Measurements from ENCODE around the gene IL10RA.

DNA sequence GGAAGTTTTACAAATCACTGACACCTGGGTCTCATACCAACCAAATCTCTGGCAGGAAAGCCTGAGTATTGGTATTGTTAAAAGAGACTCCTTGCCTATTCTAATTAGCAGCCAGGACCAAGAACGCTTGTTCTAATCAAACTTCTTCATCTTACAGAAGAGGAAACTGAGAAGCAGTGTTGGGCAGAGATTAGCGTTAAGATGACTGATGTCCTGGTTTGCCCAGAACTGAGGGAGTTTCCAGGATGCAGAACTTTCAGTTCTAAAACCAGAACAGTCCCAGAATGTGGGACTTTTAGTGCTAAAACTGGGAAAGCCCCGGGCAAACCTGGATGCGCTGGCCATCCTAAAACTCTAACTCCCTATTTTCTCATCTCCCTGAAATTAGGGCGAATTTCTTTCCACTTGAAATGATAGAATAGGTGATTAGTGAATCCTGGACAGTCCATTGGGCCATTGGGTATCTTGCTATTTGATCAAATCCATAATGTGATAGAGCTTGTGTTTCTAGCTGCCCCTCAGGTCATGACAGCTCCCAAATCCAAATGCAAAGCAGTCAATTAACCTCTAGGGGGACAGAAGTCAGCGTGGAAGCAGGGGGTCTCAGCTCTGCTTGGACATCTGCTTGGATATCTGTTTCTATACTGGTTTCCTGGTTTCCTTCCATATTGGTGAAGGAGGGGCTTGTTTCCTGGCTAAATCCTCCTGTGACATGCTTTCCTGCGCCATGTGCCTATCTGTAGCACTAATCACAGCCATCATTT, 41.0 kb upstream of the IL10RA start:
- TF ChIP-seq, protein P1, sequence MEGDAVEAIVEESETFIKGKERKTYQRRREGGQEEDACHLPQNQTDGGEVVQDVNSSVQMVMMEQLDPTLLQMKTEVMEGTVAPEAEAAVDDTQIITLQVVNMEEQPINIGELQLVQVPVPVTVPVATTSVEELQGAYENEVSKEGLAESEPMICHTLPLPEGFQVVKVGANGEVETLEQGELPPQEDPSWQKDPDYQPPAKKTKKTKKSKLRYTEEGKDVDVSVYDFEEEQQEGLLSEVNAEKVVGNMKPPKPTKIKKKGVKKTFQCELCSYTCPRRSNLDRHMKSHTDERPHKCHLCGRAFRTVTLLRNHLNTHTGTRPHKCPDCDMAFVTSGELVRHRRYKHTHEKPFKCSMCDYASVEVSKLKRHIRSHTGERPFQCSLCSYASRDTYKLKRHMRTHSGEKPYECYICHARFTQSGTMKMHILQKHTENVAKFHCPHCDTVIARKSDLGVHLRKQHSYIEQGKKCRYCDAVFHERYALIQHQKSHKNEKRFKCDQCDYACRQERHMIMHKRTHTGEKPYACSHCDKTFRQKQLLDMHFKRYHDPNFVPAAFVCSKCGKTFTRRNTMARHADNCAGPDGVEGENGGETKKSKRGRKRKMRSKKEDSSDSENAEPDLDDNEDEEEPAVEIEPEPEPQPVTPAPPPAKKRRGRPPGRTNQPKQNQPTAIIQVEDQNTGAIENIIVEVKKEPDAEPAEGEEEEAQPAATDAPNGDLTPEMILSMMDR (conservative IDR thresholded peaks at IDR 0.05 in 1 of 2, IDR thresholded peaks at IDR 0.05 in 1 of 2; ENCODE audit: extremely low read depth in 1 of 2, insufficient read depth in 1 of 2, low read depth in 1 of 2, low read length in 2 of 2): no peak
- TF ChIP-seq EZH2 (IDR thresholded peaks at IDR 0.05; ENCODE audit: borderline replicate concordance, low read length): no peak

All from mammary epithelial cell (primary cell).